Peyer's patch (tissue), 4 donors: ENCODE measurements around the gene UBE2Z.

Source experiments
- POLR2A ChIP-seq, 2 donors: fragments of 450-650 bp; IDR thresholded peaks; one replicate each; pipeline ENCODE4 v1.5.1; 2017; ENCODE audit warnings: antibody characterized with exemption in 2 of 2, mild to moderate bottlenecking in 2 of 2, moderate library complexity in 2 of 2
- TF ChIP-seq, protein P1 (sequence below), 6 experiments: fragments of 450-650 bp in 4 of 6; fragments of 200-600 bp in 2 of 6; sonication (generic) in 1 of 6; IDR thresholded peaks; one replicate each; pipeline ENCODE4 v1.5.1; 2017 to 2019; ENCODE audit warnings: antibody characterized with exemption in 6 of 6, mild to moderate bottlenecking in 3 of 6, moderate library complexity in 1 of 6

DNA sequence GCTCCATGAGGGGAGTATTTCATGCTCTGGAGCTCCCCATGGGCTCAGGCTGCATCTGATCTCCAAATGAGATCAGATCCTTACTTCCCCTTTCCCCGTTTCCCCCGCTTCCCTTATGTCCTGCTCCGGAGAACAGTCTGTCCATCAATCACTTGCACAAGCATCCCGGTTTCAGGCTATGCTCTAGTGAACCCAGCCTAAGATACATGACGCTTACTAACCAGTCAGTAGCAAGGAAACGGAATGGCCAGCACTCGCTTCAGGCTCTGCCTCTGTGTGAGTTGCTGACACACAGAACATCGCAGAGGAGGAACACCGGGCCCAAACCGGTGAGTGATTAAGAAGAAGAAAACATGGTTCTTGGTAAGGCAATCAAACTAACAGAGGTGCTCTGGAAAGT, 25.0 kb upstream of the UBE2Z start:
- TF ChIP-seq POLR2A (IDR thresholded peaks at IDR 0.05) = no peak
- TF ChIP-seq, protein P1, sequence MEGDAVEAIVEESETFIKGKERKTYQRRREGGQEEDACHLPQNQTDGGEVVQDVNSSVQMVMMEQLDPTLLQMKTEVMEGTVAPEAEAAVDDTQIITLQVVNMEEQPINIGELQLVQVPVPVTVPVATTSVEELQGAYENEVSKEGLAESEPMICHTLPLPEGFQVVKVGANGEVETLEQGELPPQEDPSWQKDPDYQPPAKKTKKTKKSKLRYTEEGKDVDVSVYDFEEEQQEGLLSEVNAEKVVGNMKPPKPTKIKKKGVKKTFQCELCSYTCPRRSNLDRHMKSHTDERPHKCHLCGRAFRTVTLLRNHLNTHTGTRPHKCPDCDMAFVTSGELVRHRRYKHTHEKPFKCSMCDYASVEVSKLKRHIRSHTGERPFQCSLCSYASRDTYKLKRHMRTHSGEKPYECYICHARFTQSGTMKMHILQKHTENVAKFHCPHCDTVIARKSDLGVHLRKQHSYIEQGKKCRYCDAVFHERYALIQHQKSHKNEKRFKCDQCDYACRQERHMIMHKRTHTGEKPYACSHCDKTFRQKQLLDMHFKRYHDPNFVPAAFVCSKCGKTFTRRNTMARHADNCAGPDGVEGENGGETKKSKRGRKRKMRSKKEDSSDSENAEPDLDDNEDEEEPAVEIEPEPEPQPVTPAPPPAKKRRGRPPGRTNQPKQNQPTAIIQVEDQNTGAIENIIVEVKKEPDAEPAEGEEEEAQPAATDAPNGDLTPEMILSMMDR (IDR thresholded peaks at IDR 0.05) = no peak
